GM23248 (cell line): ENCODE results near the gene MPP3. TPM values are rescaled to one million over a fixed set of nuclear protein-coding genes. Genes with fewer than 3 reads are reported as not detected.
"Not testable (repeated sequence)": the region's sequence is repeated elsewhere in the genome, so short reads cannot be mapped to it uniquely, and the experiment has no call there.

Source experiments
- DNase-seq: peaks from one replicate; pipeline ENCODE4 v3.0.0-alpha.2; 2015
- H2AFZ ChIP-seq: fragments of 200-600 bp; sonication (generic); 2 replicates; pipeline ENCODE4 v1.6.1; 2016; ENCODE audit warnings: antibody characterized with exemption
- H3F3A ChIP-seq: fragments of 200-600 bp; sonication (generic); 2 replicates; pipeline ENCODE4 v1.6.1; 2016; ENCODE audit warnings: mild to moderate bottlenecking, antibody characterized with exemption, mixed run types; ENCODE audit not compliant: insufficient read depth
- H3K27ac ChIP-seq: fragments of 200-600 bp; sonication (generic); 2 replicates; pipeline ENCODE4 v1.5.1; 2016; ENCODE audit warnings: mild to moderate bottlenecking
- H3K27me3 ChIP-seq: fragments of 200-600 bp; sonication (generic); replicated peaks from 2 replicates; pipeline ENCODE4 v1.6.1; 2016; ENCODE audit warnings: mild to moderate bottlenecking; ENCODE audit not compliant: insufficient read depth
- H3K36me3 ChIP-seq: fragments of 200-600 bp; sonication (generic); 2 replicates; pipeline ENCODE4 v1.6.1; 2016; ENCODE audit warnings: low read depth, mild to moderate bottlenecking
- H3K4me1 ChIP-seq: fragments of 200-600 bp; sonication (generic); 2 replicates; pipeline ENCODE4 v1.6.1; 2016; ENCODE audit warnings: mild to moderate bottlenecking; ENCODE audit not compliant: insufficient read depth
- H3K4me2 ChIP-seq: fragments of 200-600 bp; sonication (generic); one replicate; pipeline ENCODE4 v1.6.1; 2016; ENCODE audit warnings: mild to moderate bottlenecking; ENCODE audit not compliant: unreplicated experiment
- H3K4me3 ChIP-seq: fragments of 200-600 bp; sonication (generic); 2 replicates; pipeline ENCODE4 v1.5.1; 2016; ENCODE audit warnings: mild to moderate bottlenecking
- H3K79me2 ChIP-seq: fragments of 200-600 bp; sonication (generic); 2 replicates; pipeline ENCODE4 v1.6.1; 2016; ENCODE audit warnings: mild to moderate bottlenecking; ENCODE audit not compliant: insufficient read depth
- H3K9ac ChIP-seq: fragments of 200-600 bp; sonication (generic); 2 replicates; pipeline ENCODE4 v1.6.1; 2016; ENCODE audit warnings: mild to moderate bottlenecking
- H3K9me2 ChIP-seq: fragments of 200-600 bp; sonication (generic); 2 replicates; pipeline ENCODE4 v1.6.1; 2016; ENCODE audit warnings: mixed run types, mild to moderate bottlenecking, moderate library complexity; ENCODE audit not compliant: insufficient read depth
- H3K9me3 ChIP-seq: fragments of 200-600 bp; sonication (generic); one replicate; pipeline ENCODE4 v1.6.1; 2017; ENCODE audit warnings: low read depth
- H4K20me1 ChIP-seq: fragments of 200-600 bp; sonication (generic); 2 replicates; pipeline ENCODE4 v1.6.0; 2016; ENCODE audit not compliant: insufficient read depth
- EZH2 ChIP-seq: fragments of 200-600 bp; sonication (generic); IDR thresholded peaks from 2 replicates; pipeline ENCODE4 v1.6.1; 2018; ENCODE audit warnings: antibody characterized with exemption, mild to moderate bottlenecking; ENCODE audit not compliant: insufficient read depth, poor library complexity, severe bottlenecking
- EZH2phosphoT487 ChIP-seq: fragments of 200-600 bp; sonication (generic); IDR thresholded peaks from 2 replicates; pipeline ENCODE4 v1.6.1; 2018; ENCODE audit warnings: antibody characterized with exemption, moderate library complexity, mild to moderate bottlenecking, low read depth; ENCODE audit not compliant: insufficient read depth
- WGBS, 2 experiments: methylation state at CpG; one replicate each; pipeline ENCODE4 v1.1.6; 2015 to 2017; ENCODE audit warnings: low lambda C conversion rate in 2 of 2, low coverage in 1 of 2; ENCODE audit errors: missing lambda C conversion rate in 2 of 2; 5-methylcytosine and 5-hydroxymethylcytosine counted together
- in situ Hi-C: fragments of 300-500 bp; cut with MboI; formaldehyde crosslinking; loops from 2 replicates; pipeline ENCODE4 v1.15.0; 2020
- polyA plus RNA-seq: library from polyadenylated mRNA; unstranded; fragments of >200 nt; fragmentation: Nextera tagmentation; extraction: Ambion mirVana; gene quantifications from 2 replicates; pipeline ENCODE4 v1.2.1, GENCODE V29; 2016
- total RNA-seq: library from RNA; depleted of rRNA; stranded (reverse); fragments of >200 nt; shearing (Covaris generic); gene quantifications from 2 replicates; pipeline ENCODE4 v1.2.3, GENCODE V29; 2014

The MPP3 gene
- total and polyA plus RNA-seq, 2 experiments from 2014 or later = 6.3 to 6.6 TPM

DNA sequence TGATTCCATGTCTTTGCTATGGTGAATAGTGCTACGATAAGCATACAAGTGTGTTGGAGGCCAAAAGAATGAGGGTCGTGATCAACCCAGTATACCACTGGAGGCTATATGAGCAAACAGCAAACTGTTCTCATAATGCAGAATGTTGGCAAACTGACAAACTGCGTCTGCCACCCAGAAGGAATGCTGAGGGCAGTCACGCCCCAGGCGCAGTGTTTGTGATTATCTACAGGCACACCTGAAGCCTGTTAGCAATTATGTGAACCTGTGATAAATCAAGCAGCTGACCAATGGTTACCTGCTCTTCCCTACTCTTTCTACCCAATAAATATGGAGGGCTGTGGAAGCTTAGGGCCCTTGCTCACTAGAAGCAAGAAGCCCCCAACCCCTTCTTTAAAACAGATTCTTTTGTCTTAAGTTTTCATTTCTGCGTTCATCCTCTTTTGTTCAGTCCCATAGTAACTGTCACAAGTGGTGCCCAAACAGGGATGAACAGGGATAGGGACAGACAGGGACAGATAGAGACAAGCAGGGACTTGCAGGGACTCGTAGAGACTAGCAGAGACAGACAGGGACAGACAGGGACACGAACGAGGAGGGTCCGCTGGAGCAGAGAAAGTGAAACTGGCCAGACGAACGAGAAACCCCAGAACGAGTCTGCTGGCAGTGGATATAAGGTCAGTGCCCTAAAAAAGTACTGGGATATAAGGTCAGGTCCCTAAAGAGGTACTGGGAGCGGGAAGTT lies 39.2 kb upstream of the MPP3 start:
- in situ Hi-C loops = no loop called here
- Histone ChIP-seq H3K4me3 (no peak overlapping the region), H3K4me1 (no peaks in the 10 kb centered on the region), H3K9me2 (no peaks in the 10 kb centered on the region), H3K79me2 (no peaks in the 10 kb centered on the region), H3F3A (no peaks in the 10 kb centered on the region), H3K27ac (no peak overlapping the region), H3K36me3 (no peaks in the 10 kb centered on the region), H4K20me1 (no peaks in the 10 kb centered on the region), H3K27me3 (peaks cover 26% of the 10 kb centered on the region), H3K9me3 (no peaks in the 10 kb centered on the region), H3K4me2 (no peak overlapping the region), H3K9ac (no peak overlapping the region), H2AFZ (no peak overlapping the region)
- WGBS, 2 experiments = 50 to 53% methylated on average over 14 of the region's 14 CpGs
- no peak for TF ChIP-seq EZH2
- no peak for TF ChIP-seq EZH2phosphoT487
- DNase-seq = no peak

DNA sequence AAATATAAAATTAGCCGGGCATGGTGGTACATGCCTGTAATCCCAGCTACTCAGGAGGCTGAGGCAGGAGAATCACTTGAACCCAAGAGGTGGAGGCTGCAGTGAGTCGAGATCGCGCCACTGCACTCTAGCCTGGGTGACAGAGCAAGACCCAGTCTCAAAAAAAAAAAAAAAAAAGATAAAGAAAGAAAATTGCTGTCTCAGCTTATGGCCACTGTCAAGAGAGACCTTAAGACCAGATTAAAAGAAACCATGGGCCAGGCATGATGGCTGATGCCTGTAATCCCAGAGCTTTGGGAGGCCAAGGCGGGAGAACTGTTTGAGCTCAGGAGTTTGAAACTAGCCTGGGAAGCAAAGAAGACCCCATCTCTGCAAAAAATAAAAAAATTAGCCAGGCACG lies 36.1 kb upstream of the MPP3 start:
- H3K9me3 ChIP-seq, in situ Hi-C loops: not testable (repeated sequence)
- H3K27me3 ChIP-seq = peaks cover 42% of the 10 kb centered on the region

DNA sequence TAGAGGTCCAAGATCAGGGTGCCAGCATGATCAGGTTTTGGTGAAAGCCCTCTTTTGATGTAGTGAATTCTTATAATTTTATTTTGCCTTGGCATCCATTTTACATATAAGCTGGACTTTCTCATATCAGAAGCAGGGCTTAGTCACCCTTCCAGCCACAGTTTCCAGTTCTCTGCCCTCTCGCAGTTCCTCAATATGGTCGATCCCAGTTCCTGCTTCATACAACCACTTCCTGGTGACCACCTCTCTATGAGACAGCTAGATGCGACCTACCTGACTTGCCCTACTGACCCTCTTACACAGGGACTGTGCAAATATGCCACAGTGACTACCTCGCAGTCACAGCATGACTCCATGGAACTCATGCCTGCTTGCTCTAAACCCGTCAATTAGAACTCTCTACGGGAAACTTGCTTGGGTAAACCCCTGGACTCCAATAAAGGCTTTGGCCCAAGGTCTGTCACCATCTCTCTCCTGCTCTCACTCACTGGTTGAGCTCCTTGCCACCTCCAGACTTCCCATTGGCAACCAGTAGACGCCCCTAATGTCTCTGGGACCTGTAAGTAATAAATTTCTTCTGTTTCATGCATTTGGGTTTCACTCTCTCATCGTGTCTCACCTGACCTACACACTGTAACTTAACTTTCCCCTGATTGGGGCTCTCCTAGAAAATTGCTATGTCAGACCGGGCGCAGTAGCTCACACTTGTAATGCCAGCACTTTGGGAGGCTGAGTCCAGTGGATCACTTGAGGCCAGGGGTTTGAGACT lies 35.5 kb upstream of the MPP3 start:
- Histone ChIP-seq H3K9ac (no peak overlapping the region), H3K9me3 (no peaks in the 10 kb centered on the region), H3K79me2 (no peaks in the 10 kb centered on the region), H3K4me3 (no peak overlapping the region), H3F3A (no peaks in the 10 kb centered on the region), H3K9me2 (no peaks in the 10 kb centered on the region), H2AFZ (no peak overlapping the region), H3K27me3 (peaks cover 49% of the 10 kb centered on the region), H3K36me3 (no peaks in the 10 kb centered on the region), H4K20me1 (no peaks in the 10 kb centered on the region), H3K27ac (no peak overlapping the region), H3K4me1 (no peaks in the 10 kb centered on the region), H3K4me2 (no peak overlapping the region)
- in situ Hi-C loops = no loop called here
- 71 to 76% methylated on average over 10 of the region's 10 CpGs for WGBS, 2 experiments
- no peak for TF ChIP-seq EZH2phosphoT487
- no peak for TF ChIP-seq EZH2
- no peak for DNase-seq

More for the DNA sequence above, 36.1 kb upstream of the MPP3 start:
- not testable (repeated sequence) for H4K20me1 ChIP-seq, H3K4me3 ChIP-seq, H3K79me2 ChIP-seq, H3K4me2 ChIP-seq, DNase-seq, H3K9me2 ChIP-seq, H3K9ac ChIP-seq, H2AFZ ChIP-seq, H3F3A ChIP-seq, H3K27ac ChIP-seq, H3K4me1 ChIP-seq, H3K36me3 ChIP-seq
- WGBS, 2 experiments = 39 to 44% methylated on average over 6 of the region's 6 CpGs

DNA sequence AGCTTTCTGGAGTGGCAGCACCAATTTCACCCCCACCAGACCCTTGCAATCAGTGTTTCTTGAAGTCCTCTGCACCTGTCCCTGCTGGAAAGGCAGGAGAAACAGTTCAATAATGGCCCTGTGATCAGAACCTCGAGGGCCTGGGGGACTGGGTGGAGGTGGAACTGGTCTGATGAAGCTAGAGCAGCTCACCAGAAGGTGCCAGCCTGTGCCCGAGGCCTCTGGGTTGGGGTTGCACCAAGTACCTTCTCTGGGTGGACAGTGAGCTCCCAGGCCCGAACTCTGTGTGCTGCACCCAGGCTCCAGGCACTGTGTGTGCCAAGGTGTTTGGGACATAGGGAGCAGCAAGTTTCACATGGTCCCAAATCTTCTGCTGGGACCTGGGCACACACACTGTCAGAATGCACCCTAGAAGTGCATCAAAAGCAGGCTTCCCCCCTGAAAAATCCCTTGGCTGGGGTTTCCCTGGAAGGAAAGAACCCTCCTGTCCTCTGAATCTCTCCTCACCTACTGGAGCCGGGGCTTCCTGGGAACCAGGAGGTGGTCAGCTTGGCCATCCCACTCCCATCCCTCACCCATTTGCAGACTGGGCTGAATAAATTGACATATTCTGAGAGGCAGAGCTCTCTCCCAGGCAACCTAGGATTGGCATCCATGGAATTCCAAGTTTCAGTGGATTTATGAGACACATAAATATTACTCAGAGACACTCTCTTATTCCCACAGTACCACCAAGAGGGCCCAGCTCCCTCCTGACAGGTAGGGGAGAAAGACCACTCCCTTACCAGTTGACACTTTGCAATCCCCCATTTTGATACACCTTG lies 31.4 kb upstream of the MPP3 start:
- no peaks in the 10 kb centered on the region for H4K20me1 ChIP-seq
- WGBS, 2 experiments = 48 to 59% methylated on average over 4 of the region's 4 CpGs
- no peaks in the 10 kb centered on the region for H3K4me1 ChIP-seq
- H3K36me3 ChIP-seq = no peaks in the 10 kb centered on the region
- no peak overlapping the region for H2AFZ ChIP-seq
- H3K79me2 ChIP-seq = no peaks in the 10 kb centered on the region
- no peak overlapping the region for H3K4me3 ChIP-seq
- H3K27ac ChIP-seq = no peak overlapping the region
- peaks cover 52% of the 10 kb centered on the region for H3K27me3 ChIP-seq
- TF ChIP-seq EZH2phosphoT487 = no peak
- TF ChIP-seq EZH2 = no peak
- H3K9me3 ChIP-seq = no peaks in the 10 kb centered on the region
- no peaks in the 10 kb centered on the region for H3K9me2 ChIP-seq
- no peaks in the 10 kb centered on the region for H3F3A ChIP-seq
- DNase-seq = no peak
- in situ Hi-C loops = no loop called here
- H3K9ac ChIP-seq = no peak overlapping the region
- H3K4me2 ChIP-seq = no peak overlapping the region
